SKM-1 treated with dmso at 0.1 percent for 144 hours (cell line): ENCODE data around the gene ATG4C.

ENCODE experiments used
- DNase-seq: peaks from one replicate; lab custom pipeline; 2025; ENCODE audit not compliant: unreplicated experiment; lab: John Stamatoyannopoulos, UW

The ATG4C gene

GRCh38 chr1:62836856-62837540 is 53.1 kb downstream of the ATG4C start:
- DNase-seq = no peak

GRCh38 chr1:62840555-62840954 is 56.6 kb downstream of the ATG4C start:
- DNase-seq = no peak

- peak; percentile 44 for DNase-seq
These were observed 57.7 kb downstream of the ATG4C start for GRCh38 chr1:62841587-62842169.

- DNase-seq = no peak
These were observed 60.1 kb downstream of the ATG4C start for GRCh38 chr1:62844030-62844429.

GRCh38 chr1:62849031-62849430 is 65.1 kb downstream of the ATG4C start:
- no peak for DNase-seq

GRCh38 chr1:62852253-62852652 is 68.3 kb downstream of the ATG4C start:
- DNase-seq = no peak

- no peak for DNase-seq
These were observed 73.0 kb downstream of the ATG4C start for GRCh38 chr1:62856960-62857359.

GRCh38 chr1:62869217-62869754 is 85.4 kb downstream of the ATG4C start:
- DNase-seq = no peak

- no peak for DNase-seq
These were observed 86.2 kb downstream of the ATG4C start for GRCh38 chr1:62870148-62870547.

- DNase-seq = no peak
These were observed 91.7 kb downstream of the ATG4C start for GRCh38 chr1:62875676-62876075.

- no peak for DNase-seq
These were observed 92.6 kb downstream of the ATG4C start for GRCh38 chr1:62876535-62876934.

GRCh38 chr1:62877579-62877978 is 93.6 kb downstream of the ATG4C start:
- no peak for DNase-seq

- no peak for DNase-seq
These were observed 96.0 kb downstream of the ATG4C start for GRCh38 chr1:62879962-62880361.

GRCh38 chr1:62882201-62883104 is 98.5 kb downstream of the ATG4C start:
- no peak for DNase-seq

GRCh38 chr1:62884156-62884740 is 100.3 kb downstream of the ATG4C start:
- DNase-seq = no peak

- DNase-seq = no peak
These were observed 104.0 kb downstream of the ATG4C start for GRCh38 chr1:62887799-62888507.

- DNase-seq = no peak
These were observed 108.1 kb downstream of the ATG4C start for GRCh38 chr1:62891956-62892562.

GRCh38 chr1:62897788-62898187 is 113.9 kb downstream of the ATG4C start:
- DNase-seq = no peak

- DNase-seq = no peak
These were observed 116.6 kb downstream of the ATG4C start for GRCh38 chr1:62900566-62900965.

GRCh38 chr1:62901650-62902049 is 117.7 kb downstream of the ATG4C start:
- no peak for DNase-seq
